Fibroblast of lung (primary cell): ENCODE data around the gene ATRIP.

Source experiments
- CTCF ChIP-seq, 2 donors: IDR thresholded peaks in 1 of 2; conservative IDR thresholded peaks in 1 of 2; 1 replicate in 1 of 2; 2 replicates in 1 of 2; pipeline ENCODE4 v1.5.1; 2011 to 2012; ENCODE audit warnings: low read length in 2 of 2, control low read depth in 1 of 2, inconsistent platforms in 1 of 2, low read depth in 1 of 2, mild to moderate bottlenecking in 1 of 2
- EZH2 ChIP-seq: IDR thresholded peaks from 2 replicates; pipeline ENCODE4 v1.5.1; 2012; ENCODE audit warnings: low read length, control low read depth, mild to moderate bottlenecking; ENCODE audit errors: missing control alignments

GRCh38 chr3:48500656-48501055, 54.1 kb downstream of the ATRIP start:
- TF ChIP-seq CTCF (conservative IDR thresholded peaks at IDR 0.05 in 1 of 2, IDR thresholded peaks at IDR 0.05 in 1 of 2; ENCODE audit: low read depth in 1 of 2, low read length in 2 of 2) (no peak), EZH2 (no peak)
